ENCODE measurements around the gene CAMTA1. TPM values are rescaled to one million over a fixed set of nuclear protein-coding genes. Genes with fewer than 3 reads are reported as not detected.

CAMTA1 gene
- total and polyA plus RNA-seq, 4 donors, result 18.0 to 93.5 (median 35.8) TPM

DNA sequence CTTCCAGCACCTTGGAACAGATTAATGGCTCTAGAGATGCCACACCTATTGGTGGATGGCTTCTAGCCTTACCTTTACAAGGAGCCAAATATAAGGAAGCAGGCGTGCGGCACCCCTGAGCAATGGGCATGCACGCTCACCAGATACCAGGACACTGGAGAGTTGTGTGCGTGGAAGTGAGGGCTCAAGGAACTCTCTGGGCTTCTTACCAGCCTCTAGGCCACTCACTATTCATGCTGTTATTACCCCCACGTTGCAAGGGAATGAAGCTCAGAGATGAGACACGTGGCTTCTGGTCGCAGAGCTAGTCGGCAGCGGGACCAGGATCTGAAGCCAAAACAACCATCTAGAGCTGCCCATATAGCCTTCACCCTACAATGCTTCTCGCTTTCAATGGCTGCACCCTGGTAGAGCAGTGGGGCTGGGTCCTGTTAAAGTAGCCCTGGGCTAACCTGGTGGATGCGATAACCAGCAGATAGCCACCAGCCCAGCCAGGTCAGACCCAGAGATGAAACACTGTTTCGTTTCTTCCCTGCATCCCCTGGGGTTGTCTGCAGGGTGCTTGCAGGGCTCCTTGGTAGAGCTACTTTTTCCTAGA, 589.4 kb downstream of the CAMTA1 start:
- Histone ChIP-seq H3K27ac (ENCODE audit: low read depth in 1 of 2, low read length in 2 of 2) (no peak overlapping the region), H3K36me3 (ENCODE audit: control insufficient read depth in 4 of 4, insufficient read depth in 3 of 4, low read depth in 1 of 4, low read length in 3 of 4) (no peaks in the 10 kb centered on the region), H3K9ac (ENCODE audit: low read depth in 1 of 2, low read length in 2 of 2) (no peak overlapping the region), H3K27me3 (ENCODE audit: control insufficient read depth in 4 of 4, insufficient read depth in 4 of 4, low read length in 3 of 4) (no peaks in the 10 kb centered on the region), H3K4me3 (ENCODE audit: low read depth in 1 of 3, low read length in 3 of 3) (no peak overlapping the region), H3K4me1 (ENCODE audit: control insufficient read depth in 4 of 4, insufficient read depth in 4 of 4, low read length in 3 of 4) (no peaks in the 10 kb centered on the region), H3K9me3 (ENCODE audit: control insufficient read depth in 4 of 4, low read length in 3 of 4) (no peaks in the 10 kb centered on the region)
- TF ChIP-seq TAF1 (conservative IDR thresholded peaks at IDR 0.05) (no peak), FOXA1 (IDR thresholded peaks at IDR 0.05) (no peak), RAD21 (IDR thresholded peaks at IDR 0.05) (no peak), YY1 (IDR thresholded peaks at IDR 0.05) (no peak), ATF3 (IDR thresholded peaks at IDR 0.05) (no peak), SP1 (IDR thresholded peaks at IDR 0.05) (no peak), JUND (IDR thresholded peaks at IDR 0.05) (no peak), HNF4A (conservative IDR thresholded peaks at IDR 0.05) (no peak), FOXA2 (IDR thresholded peaks at IDR 0.05) (no peak), RXRA (IDR thresholded peaks at IDR 0.05) (no peak), NR2F2 (IDR thresholded peaks at IDR 0.05) (no peak), HNF4G (IDR thresholded peaks at IDR 0.05) (no peak)
- TF ChIP-seq, protein P1, sequence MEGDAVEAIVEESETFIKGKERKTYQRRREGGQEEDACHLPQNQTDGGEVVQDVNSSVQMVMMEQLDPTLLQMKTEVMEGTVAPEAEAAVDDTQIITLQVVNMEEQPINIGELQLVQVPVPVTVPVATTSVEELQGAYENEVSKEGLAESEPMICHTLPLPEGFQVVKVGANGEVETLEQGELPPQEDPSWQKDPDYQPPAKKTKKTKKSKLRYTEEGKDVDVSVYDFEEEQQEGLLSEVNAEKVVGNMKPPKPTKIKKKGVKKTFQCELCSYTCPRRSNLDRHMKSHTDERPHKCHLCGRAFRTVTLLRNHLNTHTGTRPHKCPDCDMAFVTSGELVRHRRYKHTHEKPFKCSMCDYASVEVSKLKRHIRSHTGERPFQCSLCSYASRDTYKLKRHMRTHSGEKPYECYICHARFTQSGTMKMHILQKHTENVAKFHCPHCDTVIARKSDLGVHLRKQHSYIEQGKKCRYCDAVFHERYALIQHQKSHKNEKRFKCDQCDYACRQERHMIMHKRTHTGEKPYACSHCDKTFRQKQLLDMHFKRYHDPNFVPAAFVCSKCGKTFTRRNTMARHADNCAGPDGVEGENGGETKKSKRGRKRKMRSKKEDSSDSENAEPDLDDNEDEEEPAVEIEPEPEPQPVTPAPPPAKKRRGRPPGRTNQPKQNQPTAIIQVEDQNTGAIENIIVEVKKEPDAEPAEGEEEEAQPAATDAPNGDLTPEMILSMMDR (IDR thresholded peaks at IDR 0.05; ENCODE audit: low read depth, low read length, missing input control), result no peak
- no peak for DNase-seq (ENCODE audit: low spot score)
- 92% methylated on average over 12 of the region's 12 CpGs for WGBS

DNA sequence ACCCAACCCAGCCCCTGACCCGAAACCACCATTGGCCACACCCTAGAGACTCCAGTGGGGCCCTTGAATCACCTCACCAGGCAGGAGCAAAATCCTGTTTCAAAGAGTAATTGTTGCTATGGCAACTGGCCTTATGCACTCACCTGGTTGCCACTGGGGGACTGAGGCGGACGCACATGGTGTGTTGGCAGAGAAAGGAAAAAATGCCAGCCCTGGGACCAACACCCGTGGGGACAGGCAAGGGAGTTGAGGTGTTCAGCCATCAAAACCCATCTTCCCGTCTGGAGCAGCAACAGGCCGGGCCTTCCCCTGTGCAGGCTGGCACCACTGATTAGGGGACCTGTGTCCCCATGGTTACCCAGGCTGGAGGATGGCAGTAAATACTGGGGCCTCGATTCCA, 590.1 kb downstream of the CAMTA1 start:
- 92% methylated on average over 7 of the region's 7 CpGs for WGBS
- no peaks in the 10 kb centered on the region for H3K27me3 ChIP-seq (ENCODE audit: control insufficient read depth in 4 of 4, insufficient read depth in 4 of 4, low read length in 3 of 4)
- H3K36me3 ChIP-seq (ENCODE audit: control insufficient read depth in 4 of 4, insufficient read depth in 3 of 4, low read depth in 1 of 4, low read length in 3 of 4), result no peaks in the 10 kb centered on the region
- no peak overlapping the region for H3K9ac ChIP-seq (ENCODE audit: low read depth in 1 of 2, low read length in 2 of 2)
- no peak overlapping the region for H3K27ac ChIP-seq (ENCODE audit: low read depth in 1 of 2, low read length in 2 of 2)
- no peak for DNase-seq (ENCODE audit: low spot score)
- H3K4me1 ChIP-seq (ENCODE audit: control insufficient read depth in 4 of 4, insufficient read depth in 4 of 4, low read length in 3 of 4), result no peaks in the 10 kb centered on the region
- H3K9me3 ChIP-seq (ENCODE audit: control insufficient read depth in 4 of 4, low read length in 3 of 4), result no peaks in the 10 kb centered on the region
- no peak for TF ChIP-seq TAF1 (conservative IDR thresholded peaks at IDR 0.05)
- TF ChIP-seq, protein P2, sequence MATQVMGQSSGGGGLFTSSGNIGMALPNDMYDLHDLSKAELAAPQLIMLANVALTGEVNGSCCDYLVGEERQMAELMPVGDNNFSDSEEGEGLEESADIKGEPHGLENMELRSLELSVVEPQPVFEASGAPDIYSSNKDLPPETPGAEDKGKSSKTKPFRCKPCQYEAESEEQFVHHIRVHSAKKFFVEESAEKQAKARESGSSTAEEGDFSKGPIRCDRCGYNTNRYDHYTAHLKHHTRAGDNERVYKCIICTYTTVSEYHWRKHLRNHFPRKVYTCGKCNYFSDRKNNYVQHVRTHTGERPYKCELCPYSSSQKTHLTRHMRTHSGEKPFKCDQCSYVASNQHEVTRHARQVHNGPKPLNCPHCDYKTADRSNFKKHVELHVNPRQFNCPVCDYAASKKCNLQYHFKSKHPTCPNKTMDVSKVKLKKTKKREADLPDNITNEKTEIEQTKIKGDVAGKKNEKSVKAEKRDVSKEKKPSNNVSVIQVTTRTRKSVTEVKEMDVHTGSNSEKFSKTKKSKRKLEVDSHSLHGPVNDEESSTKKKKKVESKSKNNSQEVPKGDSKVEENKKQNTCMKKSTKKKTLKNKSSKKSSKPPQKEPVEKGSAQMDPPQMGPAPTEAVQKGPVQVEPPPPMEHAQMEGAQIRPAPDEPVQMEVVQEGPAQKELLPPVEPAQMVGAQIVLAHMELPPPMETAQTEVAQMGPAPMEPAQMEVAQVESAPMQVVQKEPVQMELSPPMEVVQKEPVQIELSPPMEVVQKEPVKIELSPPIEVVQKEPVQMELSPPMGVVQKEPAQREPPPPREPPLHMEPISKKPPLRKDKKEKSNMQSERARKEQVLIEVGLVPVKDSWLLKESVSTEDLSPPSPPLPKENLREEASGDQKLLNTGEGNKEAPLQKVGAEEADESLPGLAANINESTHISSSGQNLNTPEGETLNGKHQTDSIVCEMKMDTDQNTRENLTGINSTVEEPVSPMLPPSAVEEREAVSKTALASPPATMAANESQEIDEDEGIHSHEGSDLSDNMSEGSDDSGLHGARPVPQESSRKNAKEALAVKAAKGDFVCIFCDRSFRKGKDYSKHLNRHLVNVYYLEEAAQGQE (IDR thresholded peaks at IDR 0.05), result no peak
- TF ChIP-seq YY1 (IDR thresholded peaks at IDR 0.05), result no peak
- TF ChIP-seq, protein P3, sequence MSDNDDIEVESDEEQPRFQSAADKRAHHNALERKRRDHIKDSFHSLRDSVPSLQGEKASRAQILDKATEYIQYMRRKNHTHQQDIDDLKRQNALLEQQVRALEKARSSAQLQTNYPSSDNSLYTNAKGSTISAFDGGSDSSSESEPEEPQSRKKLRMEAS (IDR thresholded peaks at IDR 0.05), result no peak
- no peak for TF ChIP-seq FOXA1 (IDR thresholded peaks at IDR 0.05)
- TF ChIP-seq ATF3 (IDR thresholded peaks at IDR 0.05), result no peak
- no peak for TF ChIP-seq FOXA2 (IDR thresholded peaks at IDR 0.05)
- TF ChIP-seq EGR1 (IDR thresholded peaks at IDR 0.05; ENCODE audit: low read depth in 2 of 2), result no peak
- TF ChIP-seq, protein P1 (IDR thresholded peaks at IDR 0.05; ENCODE audit: low read depth, low read length, missing input control), result no peak
- no peak for TF ChIP-seq JUND (IDR thresholded peaks at IDR 0.05)
- no peak overlapping the region for H3K4me3 ChIP-seq (ENCODE audit: low read depth in 1 of 3, low read length in 3 of 3)

Measured in liver (tissue), 9 donors.